GM19240 (cell line): ENCODE data around the gene FAM47B.

Experiments used
- DNase-seq: peaks from one replicate; pipeline ENCODE4 v3.0.0; 2011; ENCODE audit warnings: low spot score; ENCODE audit not compliant: insufficient read length

The FAM47B gene

GRCh38 chrX:34942496-34942895, at the start of gene FAM47B:
FAM47B (plus strand) TSS chrX:34942796; CDS start chrX:34942832, 36 bp downstream.
- no peak for DNase-seq

- no peak for DNase-seq
These were observed 48.9 kb upstream of the FAM47B start for GRCh38 chrX:34893741-34894140.

GRCh38 chrX:34900691-34901090, 41.9 kb upstream of the FAM47B start:
- DNase-seq: no peak

- DNase-seq: no peak
These were observed 40.8 kb upstream of the FAM47B start for GRCh38 chrX:34901761-34902160.

- no peak for DNase-seq
These were observed 39.3 kb upstream of the FAM47B start for GRCh38 chrX:34903316-34903715.

GRCh38 chrX:34909151-34909550, 33.4 kb upstream of the FAM47B start:
- no peak for DNase-seq

GRCh38 chrX:34915463-34916225, 27.0 kb upstream of the FAM47B start:
- DNase-seq: no peak

- no peak for DNase-seq
These were observed 25.4 kb upstream of the FAM47B start for GRCh38 chrX:34917146-34917545.

GRCh38 chrX:34918091-34918736, 24.4 kb upstream of the FAM47B start:
- no peak for DNase-seq

GRCh38 chrX:34918856-34919255, 23.7 kb upstream of the FAM47B start:
- DNase-seq: no peak

GRCh38 chrX:34927866-34928265, 14.7 kb upstream of the FAM47B start:
- DNase-seq: no peak

GRCh38 chrX:34943235-34943634, 639 bp downstream of the FAM47B start:
- DNase-seq: no peak

- no peak for DNase-seq
These were observed 14.3 kb downstream of the FAM47B start for GRCh38 chrX:34956916-34957315.

GRCh38 chrX:34961662-34962061, 19.1 kb downstream of the FAM47B start:
- no peak for DNase-seq

- DNase-seq: no peak
These were observed 29.6 kb downstream of the FAM47B start for GRCh38 chrX:34972206-34972605.

- no peak for DNase-seq
These were observed 35.6 kb downstream of the FAM47B start for GRCh38 chrX:34978171-34978570.

- no peak for DNase-seq
These were observed 45.0 kb downstream of the FAM47B start for GRCh38 chrX:34987646-34988045.
